H9 (cell line): ENCODE data around the gene RNF181. TPM values are rescaled to one million over a fixed set of nuclear protein-coding genes. Genes with fewer than 3 reads are reported as not detected.

Experiments
- DNase-seq: peaks from one replicate; pipeline ENCODE4 v3.0.0-alpha.2; 2017
- H2AFZ ChIP-seq: one replicate; pipeline ENCODE4 v1.6.1; 2013; ENCODE audit warnings: mild to moderate bottlenecking, low read length, control low read depth, moderate library complexity
- H2AK5ac ChIP-seq: 2 replicates; pipeline ENCODE4 v1.6.1; 2013; ENCODE audit warnings: low read length, control low read depth, mixed read lengths; ENCODE audit not compliant: insufficient read length
- H2BK120ac ChIP-seq: one replicate; pipeline ENCODE4 v1.6.1; 2013; ENCODE audit warnings: low read depth, mild to moderate bottlenecking, low read length, control low read depth, inconsistent platforms; ENCODE audit not compliant: poor library complexity, severe bottlenecking
- H2BK12ac ChIP-seq: 2 replicates; pipeline ENCODE4 v1.6.1; 2013; ENCODE audit warnings: low read length, control low read depth, mixed read lengths, low read depth; ENCODE audit not compliant: insufficient read length
- H2BK15ac ChIP-seq: 2 replicates; pipeline ENCODE4 v1.6.1; 2013; ENCODE audit warnings: low read depth, low read length, control low read depth
- H2BK20ac ChIP-seq: one replicate; pipeline ENCODE4 v1.6.1; 2013; ENCODE audit warnings: low read depth, mild to moderate bottlenecking, low read length, control low read depth, inconsistent platforms; ENCODE audit not compliant: poor library complexity, severe bottlenecking
- H2BK5ac ChIP-seq: 2 replicates; pipeline ENCODE4 v1.6.1; 2013; ENCODE audit warnings: low read length, control low read depth, mixed read lengths; ENCODE audit not compliant: insufficient read length
- H3K14ac ChIP-seq: 2 replicates; pipeline ENCODE4 v1.6.1; 2013; ENCODE audit warnings: low read length, control low read depth; ENCODE audit not compliant: insufficient read depth
- H3K18ac ChIP-seq: 2 replicates; pipeline ENCODE4 v1.6.1; 2013; ENCODE audit warnings: low read depth, mild to moderate bottlenecking, mixed read lengths, low read length, control low read depth; ENCODE audit not compliant: insufficient read length
- H3K23ac ChIP-seq: 2 replicates; pipeline ENCODE4 v1.6.1; 2013; ENCODE audit warnings: low read length, control low read depth, mixed read lengths, low read depth; ENCODE audit not compliant: insufficient read length
- H3K23me2 ChIP-seq: 2 replicates; pipeline ENCODE4 v1.6.1; 2013; ENCODE audit warnings: low read depth, mild to moderate bottlenecking, mixed read lengths, low read length, control low read depth; ENCODE audit not compliant: insufficient read length, poor library complexity, severe bottlenecking
- H3K27ac ChIP-seq: 2 replicates; pipeline ENCODE4 v1.5.1; 2013; ENCODE audit warnings: low read length, control low read depth, mixed read lengths, low read depth; ENCODE audit not compliant: insufficient read length
- H3K27me3 ChIP-seq: 2 replicates; pipeline ENCODE4 v1.6.1; 2013; ENCODE audit warnings: low read length, control low read depth, inconsistent platforms; ENCODE audit not compliant: insufficient read depth
- H3K4ac ChIP-seq: 2 replicates; pipeline ENCODE4 v1.6.1; 2013; ENCODE audit warnings: low read depth, mild to moderate bottlenecking, control low read depth, inconsistent platforms, low read length, moderate library complexity
- H3K4me1 ChIP-seq: 2 replicates; pipeline ENCODE4 v1.6.1; 2013; ENCODE audit warnings: low read length, control low read depth, inconsistent platforms; ENCODE audit not compliant: insufficient read depth
- H3K4me2 ChIP-seq: 2 replicates; pipeline ENCODE4 v1.6.1; 2013; ENCODE audit warnings: low read length, control low read depth, mixed read lengths; ENCODE audit not compliant: insufficient read length, insufficient read depth
- H3K56ac ChIP-seq: 2 replicates; pipeline ENCODE4 v1.6.1; 2013; ENCODE audit warnings: low read depth, mild to moderate bottlenecking, mixed read lengths, low read length, control low read depth; ENCODE audit not compliant: insufficient read length
- H3K79me1 ChIP-seq: 2 replicates; pipeline ENCODE4 v1.6.1; 2013; ENCODE audit warnings: low read depth, mild to moderate bottlenecking, moderate library complexity, low read length, control low read depth, inconsistent platforms; ENCODE audit not compliant: insufficient read depth, poor library complexity, severe bottlenecking
- H3K79me2 ChIP-seq: 2 replicates; pipeline ENCODE4 v1.6.1; 2013; ENCODE audit warnings: low read length, control low read depth, inconsistent platforms; ENCODE audit not compliant: insufficient read depth
- H3K9ac ChIP-seq: 2 replicates; pipeline ENCODE4 v1.6.1; 2013; ENCODE audit warnings: low read length, control low read depth, mixed read lengths; ENCODE audit not compliant: insufficient read length; ENCODE audit errors: extremely low read depth
- H3K9me3 ChIP-seq: one replicate; pipeline ENCODE4 v1.6.1; 2013; ENCODE audit warnings: low read depth, low read length, inconsistent platforms; ENCODE audit not compliant: control insufficient read depth
- H3T11ph ChIP-seq: one replicate; pipeline ENCODE4 v1.6.1; 2013; ENCODE audit warnings: mild to moderate bottlenecking, low read length, control low read depth, inconsistent platforms
- H4K20me1 ChIP-seq: one replicate; pipeline ENCODE4 v1.6.1; 2013; ENCODE audit not compliant: control insufficient read depth, insufficient read length, insufficient read depth
- H4K5ac ChIP-seq: 2 replicates; pipeline ENCODE4 v1.6.1; 2013; ENCODE audit warnings: low read depth, mild to moderate bottlenecking, mixed read lengths, low read length, control low read depth; ENCODE audit not compliant: insufficient read length
- H4K8ac ChIP-seq: replicated peaks from 2 replicates; pipeline ENCODE4 v1.6.1; 2013; ENCODE audit warnings: low read length, control low read depth, mixed read lengths, low read depth; ENCODE audit not compliant: insufficient read length
- H4K91ac ChIP-seq: 2 replicates; pipeline ENCODE4 v1.6.1; 2013; ENCODE audit warnings: low read depth, mild to moderate bottlenecking, moderate library complexity, mixed read lengths, low read length, control low read depth; ENCODE audit not compliant: insufficient read length
- H3K27ac Mint-ChIP-seq, 3 experiments: 2 replicates in 2 of 3; 3 replicates in 1 of 3; pipeline ENCODE4 v1.8.0; 2020 to 2021; ENCODE audit warnings: mixed read lengths in 3 of 3, mild to moderate bottlenecking in 1 of 3, moderate library complexity in 1 of 3
- H3K27me3 Mint-ChIP-seq: 2 replicates; pipeline ENCODE4 v1.8.0; 2021; ENCODE audit warnings: low read depth, mild to moderate bottlenecking, moderate library complexity, mixed read lengths
- H3K36me3 Mint-ChIP-seq, 3 experiments: 2 replicates in 2 of 3; 3 replicates in 1 of 3; pipeline ENCODE4 v1.8.0; 2020 to 2021; ENCODE audit warnings: low read depth in 3 of 3, mixed read lengths in 3 of 3; ENCODE audit not compliant: insufficient read depth in 1 of 3
- H3K4me1 Mint-ChIP-seq, 2 experiments: 2 replicates each; pipeline ENCODE4 v1.8.0; 2020; ENCODE audit warnings: mixed read lengths in 2 of 2
- H3K4me3 Mint-ChIP-seq, 2 experiments: 2 replicates in 1 of 2; 3 replicates in 1 of 2; pipeline ENCODE4 v1.8.0; 2020 to 2021; ENCODE audit warnings: mild to moderate bottlenecking in 2 of 2, mixed read lengths in 2 of 2, moderate library complexity in 1 of 2
- H3K9me3 Mint-ChIP-seq, 2 experiments: 2 replicates in 1 of 2; 3 replicates in 1 of 2; pipeline ENCODE4 v1.8.0; 2020; ENCODE audit warnings: mild to moderate bottlenecking in 2 of 2, mixed read lengths in 2 of 2, moderate library complexity in 1 of 2
- CTCF ChIP-seq: fragments of 200-600 bp; sonication (generic); conservative IDR thresholded peaks from 3 replicates; pipeline ENCODE4 v1.8.0; 2021; ENCODE audit warnings: antibody characterized with exemption, mild to moderate bottlenecking
- WGBS: extraction: QIAGEN DNeasy Blood & Tissue Kit; methylation state at CpG from one replicate; pipeline ENCODE4 v1.1.7; 2013; ENCODE audit warnings: missing lambda C conversion rate, low lambda C conversion rate, mixed read lengths; ENCODE audit not compliant: insufficient read length; ENCODE audit errors: extremely low coverage; 5-methylcytosine and 5-hydroxymethylcytosine counted together
- long read RNA-seq: library from polyadenylated mRNA; unstranded; transcript quantifications from one replicate; pipeline ENCODE4 v2.0.0, GENCODE V29; 2020
- total RNA-seq: library from RNA; stranded (reverse); gene quantifications from 2 replicates; pipeline ENCODE4 v1.2.1, GENCODE V29; 2021

Gene RNF181
- total RNA-seq: 120 and 122 TPM in 2 replicates
- long read RNA-seq, transcript RNF181-201 (5 exons, 569 nt): major isoform, 24 of 41 reads
- long read RNA-seq, partial matches to known transcripts: 0 of 41 reads
- long read RNA-seq, other reads (novel, unspliced or antisense): 13 of 41 reads

- Histone ChIP-seq H3K9me3 (no peaks in the 10 kb centered on the region), H3K79me2 (no peaks in the 10 kb centered on the region), H3K9ac (peak within 1 kb of the TSS; percentile 96), H3K27me3 (no peaks in the 10 kb centered on the region), H3K18ac (peak within 1 kb of the TSS; percentile 94), H3T11ph (no peak within 1 kb of the TSS), H2AFZ (no peak within 1 kb of the TSS), H2BK12ac (no peak within 1 kb of the TSS), H3K4me2 (peak within 1 kb of the TSS; percentile 81), H2BK20ac (no peak within 1 kb of the TSS), H3K23me2 (peaks cover 9% of the 10 kb centered on the region), H3K4me1 (no peaks in the 10 kb centered on the region), H4K8ac (no peak within 1 kb of the TSS), H3K23ac (no peak within 1 kb of the TSS), H2BK120ac (no peak within 1 kb of the TSS), H4K91ac (no peak within 1 kb of the TSS), H2BK15ac (no peak within 1 kb of the TSS), H2AK5ac (no peak within 1 kb of the TSS), H3K79me1 (no peaks in the 10 kb centered on the region), H4K20me1 (no peaks in the 10 kb centered on the region), H3K56ac (no peak within 1 kb of the TSS), H3K27ac (no peak within 1 kb of the TSS), H3K14ac (peak within 1 kb of the TSS; percentile 87; the same call in 1 of the 2 replicates), H2BK5ac (no peak within 1 kb of the TSS), H4K5ac (no peak within 1 kb of the TSS), H3K4ac (no peak within 1 kb of the TSS)
- peaks cover 17 to 18% of the 10 kb centered on the region in 2 experiments for H3K4me1 Mint-ChIP-seq
- no peaks in the 10 kb centered on the region for H3K9me3 Mint-ChIP-seq
- peaks cover 0 to 24% (median 21%) of the 10 kb centered on the region in 3 experiments; a peak in 5 of 7 replicates for H3K36me3 Mint-ChIP-seq
- H3K27ac Mint-ChIP-seq: peak within 1 kb of the TSS; percentile 76 to 99 (median 97)
- H3K27me3 Mint-ChIP-seq: peaks cover 11% of the 10 kb centered on the region
- DNase-seq: peak; percentile 97
- WGBS: no CpG with 5 or more reads among the region's 47 CpGs
- TF ChIP-seq CTCF: no peak
- peak within 1 kb of the TSS; percentile 99 for H3K4me3 Mint-ChIP-seq
Measured at GRCh38 chr2:85595301-85596025, at the start of gene RNF181. Gene RNF181, plus strand, starts transcription at chr2:85595745. Its CDS starts 19 bp downstream, at chr2:85595764.
